ENCODE results near the gene PITRM1. TPM values are rescaled to one million over a fixed set of nuclear protein-coding genes. Genes with fewer than 3 reads are reported as not detected.
"Not testable (repeated sequence)": the region's sequence is repeated elsewhere in the genome, so short reads cannot be mapped to it uniquely, and the experiment has no call there.

PITRM1 gene
- total RNA-seq, 4 donors from 2014 or later = 78.6 to 102 (median 87.0) TPM

DNA sequence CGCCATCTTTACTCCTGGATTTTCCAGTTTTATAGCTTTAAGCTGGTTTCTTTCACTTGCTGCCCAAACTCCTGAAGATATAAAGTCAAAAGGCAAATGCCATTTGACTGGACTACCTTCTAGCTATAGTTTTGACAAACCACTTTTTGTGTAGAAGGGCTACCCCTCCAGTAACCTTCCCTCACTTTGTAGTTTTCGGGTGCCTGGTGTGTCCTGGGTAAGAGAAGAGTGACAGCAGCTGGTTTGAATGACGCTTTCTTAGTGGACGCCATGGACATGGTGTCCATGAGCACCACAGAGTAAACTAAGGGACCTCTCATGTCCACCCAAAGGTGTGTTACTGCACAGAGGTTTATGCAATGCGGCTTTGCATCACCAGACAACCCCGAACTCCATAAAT, 21.2 kb upstream of the PITRM1 start:
- Histone ChIP-seq H3K4me1 (peaks cover 0 to 29% (median 3%) of the 10 kb centered on the region in 3 donors), H3K27me3 (peaks cover 4% of the 10 kb centered on the region), H3K36me3 (no peaks in the 10 kb centered on the region), H3K4me3 (no peak overlapping the region), H3K27ac (no peak overlapping the region), H3K9me3 (no peaks in the 10 kb centered on the region)
- no peak for ATAC-seq
- 100% methylated on average over 1 to 5 of the region's 6 CpGs for WGBS, 2 donors (ENCODE audit: low coverage in 1 of 2)
- TF ChIP-seq POLR2A (IDR thresholded peaks at IDR 0.05) (no peak), EP300 (IDR thresholded peaks at IDR 0.05) (no peak)
- TF ChIP-seq, protein P1, sequence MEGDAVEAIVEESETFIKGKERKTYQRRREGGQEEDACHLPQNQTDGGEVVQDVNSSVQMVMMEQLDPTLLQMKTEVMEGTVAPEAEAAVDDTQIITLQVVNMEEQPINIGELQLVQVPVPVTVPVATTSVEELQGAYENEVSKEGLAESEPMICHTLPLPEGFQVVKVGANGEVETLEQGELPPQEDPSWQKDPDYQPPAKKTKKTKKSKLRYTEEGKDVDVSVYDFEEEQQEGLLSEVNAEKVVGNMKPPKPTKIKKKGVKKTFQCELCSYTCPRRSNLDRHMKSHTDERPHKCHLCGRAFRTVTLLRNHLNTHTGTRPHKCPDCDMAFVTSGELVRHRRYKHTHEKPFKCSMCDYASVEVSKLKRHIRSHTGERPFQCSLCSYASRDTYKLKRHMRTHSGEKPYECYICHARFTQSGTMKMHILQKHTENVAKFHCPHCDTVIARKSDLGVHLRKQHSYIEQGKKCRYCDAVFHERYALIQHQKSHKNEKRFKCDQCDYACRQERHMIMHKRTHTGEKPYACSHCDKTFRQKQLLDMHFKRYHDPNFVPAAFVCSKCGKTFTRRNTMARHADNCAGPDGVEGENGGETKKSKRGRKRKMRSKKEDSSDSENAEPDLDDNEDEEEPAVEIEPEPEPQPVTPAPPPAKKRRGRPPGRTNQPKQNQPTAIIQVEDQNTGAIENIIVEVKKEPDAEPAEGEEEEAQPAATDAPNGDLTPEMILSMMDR (IDR thresholded peaks at IDR 0.05) = no peak

DNA sequence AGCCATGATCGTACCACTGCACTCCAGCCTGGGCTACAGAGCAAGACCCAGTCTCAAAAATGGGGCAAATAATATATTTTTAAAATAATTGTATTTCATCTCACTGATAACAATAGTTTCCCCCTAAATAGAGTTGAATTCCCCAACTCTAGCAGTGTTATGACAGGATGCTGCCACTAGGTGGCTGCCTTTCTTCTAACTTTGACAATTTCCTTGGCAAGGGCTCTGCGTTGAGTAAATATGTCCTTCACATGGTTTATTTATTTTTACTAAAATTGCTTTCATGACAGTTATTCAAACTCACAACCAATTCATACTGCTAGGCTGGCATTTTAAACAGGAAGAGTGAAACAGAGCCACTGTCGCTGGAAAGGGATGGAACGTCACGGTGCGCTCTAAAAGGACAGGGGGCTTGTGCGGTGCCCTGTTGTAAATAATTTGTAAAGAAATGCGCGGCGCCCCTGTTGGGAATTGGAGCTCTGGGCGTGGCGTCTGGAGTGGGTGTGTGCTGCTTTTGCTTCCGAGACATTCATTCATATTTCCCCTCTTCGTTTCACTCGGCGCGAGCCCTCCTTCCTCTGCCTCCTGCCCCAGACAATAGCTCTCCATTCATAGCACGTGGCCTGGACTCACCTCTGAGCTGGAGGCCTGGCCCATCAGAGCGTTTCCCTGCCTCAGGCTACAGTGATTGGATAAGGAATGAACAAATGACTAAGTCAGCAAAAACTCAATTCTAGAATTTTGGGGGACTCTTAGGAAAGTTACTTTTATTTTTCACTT, 20.5 kb upstream of the PITRM1 start:
- TF ChIP-seq POLR2A (IDR thresholded peaks at IDR 0.05) = no peak
- TF ChIP-seq, protein P1 (IDR thresholded peaks at IDR 0.05) = peak; percentile 90 to 96 (median 93)
- TF ChIP-seq EP300 (IDR thresholded peaks at IDR 0.05) = no peak
- TF ChIP-seq POLR2AphosphoS5 (IDR thresholded peaks at IDR 0.05) = peak; percentile 83
- Histone ChIP-seq H3K9me3 (no peaks in the 10 kb centered on the region), H3K4me1 (peaks cover 0 to 27% (median 3%) of the 10 kb centered on the region in 3 donors), H3K27me3 (peaks cover 4% of the 10 kb centered on the region), H3K27ac (peak overlapping the region in 3 of 4 donors; percentile 28 to 72 (median 60)), H3K36me3 (no peaks in the 10 kb centered on the region), H3K4me3 (peak overlapping the region; percentile 23 to 42)
- peak; percentile 37 for ATAC-seq
- WGBS, 2 donors (ENCODE audit: low coverage in 1 of 2) = 3 to 15% methylated on average over 14 to 18 of the region's 19 CpGs

DNA sequence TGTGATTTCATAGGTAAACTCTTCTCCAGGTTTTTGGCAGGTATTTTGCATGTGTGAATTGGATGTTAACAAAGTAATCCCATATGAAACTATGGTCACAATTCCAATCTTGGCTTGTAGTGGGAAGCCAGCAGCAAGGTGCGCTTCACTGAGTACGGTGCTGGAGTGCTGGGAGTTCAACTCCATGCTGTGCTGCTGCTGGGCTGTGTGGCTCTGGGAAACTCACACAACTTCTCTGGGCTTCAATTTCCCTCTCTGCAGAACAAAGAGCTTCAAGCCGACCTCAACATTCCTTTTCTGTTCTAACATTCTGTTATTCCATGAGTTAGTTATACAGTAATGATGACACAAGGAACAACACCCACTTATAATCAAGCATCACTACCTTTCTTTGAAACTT, 18.2 kb upstream of the PITRM1 start:
- TF ChIP-seq POLR2A (IDR thresholded peaks at IDR 0.05) (no peak), EP300 (IDR thresholded peaks at IDR 0.05) (no peak), POLR2AphosphoS5 (IDR thresholded peaks at IDR 0.05) (no peak)
- TF ChIP-seq, protein P1 (IDR thresholded peaks at IDR 0.05) = no peak
- Histone ChIP-seq H3K36me3 (no peaks in the 10 kb centered on the region), H3K27ac (no peak overlapping the region), H3K4me3 (no peak overlapping the region), H3K27me3 (peaks cover 4% of the 10 kb centered on the region), H3K9me3 (no peaks in the 10 kb centered on the region), H3K4me1 (peaks cover 0 to 12% (median 0%) of the 10 kb centered on the region in 3 donors)
- 78 to 83% methylated on average over 1 to 3 of the region's 3 CpGs for WGBS, 2 donors (ENCODE audit: low coverage in 1 of 2)
- no peak for ATAC-seq

DNA sequence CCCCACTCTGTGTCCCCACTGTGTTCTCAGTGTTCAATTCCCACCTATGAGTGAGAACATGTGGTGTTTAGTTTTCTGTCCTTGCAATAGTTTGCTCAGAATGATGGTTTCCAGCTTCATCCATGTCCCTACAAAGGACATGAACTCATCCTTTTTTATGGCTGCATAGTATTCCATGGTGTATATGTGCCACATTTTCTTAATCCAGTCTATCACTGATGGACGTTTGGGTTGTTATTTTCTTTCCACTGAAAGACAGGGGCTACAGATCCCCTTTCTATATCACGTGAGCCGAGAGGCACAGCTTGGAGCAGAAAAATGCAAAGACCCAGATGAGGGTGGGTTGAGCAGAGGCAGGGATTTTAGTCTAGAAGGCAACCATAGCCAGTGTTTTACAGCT, 14.6 kb upstream of the PITRM1 start:
- not testable (repeated sequence) for H3K27me3 ChIP-seq, H3K36me3 ChIP-seq, ATAC-seq, H3K27ac ChIP-seq, H3K4me1 ChIP-seq, H3K4me3 ChIP-seq, H3K9me3 ChIP-seq
- WGBS, 2 donors (ENCODE audit: low coverage in 1 of 2) = 67 to 93% methylated on average over 1 to 3 of the region's 3 CpGs

DNA sequence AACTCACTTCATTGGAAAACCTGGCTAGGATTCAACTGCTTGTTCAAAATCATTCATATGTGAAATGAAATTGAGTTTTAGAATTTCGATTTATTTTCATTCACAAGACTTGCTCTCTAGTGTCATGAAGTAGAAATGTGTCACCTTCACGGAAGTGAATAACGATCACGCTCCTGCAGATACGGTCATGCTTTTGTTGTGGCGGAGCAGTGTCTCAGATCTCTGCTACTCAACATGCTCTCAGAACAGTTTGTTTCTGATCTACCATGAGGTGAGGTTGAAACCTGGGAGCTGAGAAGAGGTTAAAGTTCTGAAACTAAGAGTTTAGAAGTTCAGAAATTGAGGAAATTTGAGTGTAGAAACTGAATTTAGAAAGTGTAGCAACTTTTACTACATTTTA, 13.8 kb upstream of the PITRM1 start:
- H3K27ac ChIP-seq = no peak overlapping the region
- 89 to 97% methylated on average over 6 of the region's 6 CpGs for WGBS, 2 donors (ENCODE audit: low coverage in 1 of 2)
- no peaks in the 10 kb centered on the region for H3K4me1 ChIP-seq
- H3K4me3 ChIP-seq = no peak overlapping the region
- no peaks in the 10 kb centered on the region for H3K9me3 ChIP-seq
- TF ChIP-seq EP300 (IDR thresholded peaks at IDR 0.05) (no peak), POLR2AphosphoS5 (IDR thresholded peaks at IDR 0.05) (no peak), POLR2A (IDR thresholded peaks at IDR 0.05) (no peak)
- TF ChIP-seq, protein P1 (IDR thresholded peaks at IDR 0.05) = no peak
- no peaks in the 10 kb centered on the region for H3K36me3 ChIP-seq
- H3K27me3 ChIP-seq = no peaks in the 10 kb centered on the region
- ATAC-seq = no peak

All from gastroesophageal sphincter (tissue), 4 donors.